Vein endothelial cell (primary cell): ENCODE measurements around the gene TUBGCP2. TPM values are rescaled to one million over a fixed set of nuclear protein-coding genes. Genes with fewer than 3 reads are reported as not detected.

Source experiments
- small RNA-seq: library from RNA; depleted of rRNA; stranded (forward); fragments of <200 nt; gene quantifications from one replicate; pipeline ENCODE3, GENCODE V24; 2012
- total RNA-seq: library from RNA; depleted of rRNA; stranded (reverse); fragments of >200 nt; gene quantifications from 2 replicates; pipeline ENCODE4 v1.2.3, GENCODE V29; 2012

The TUBGCP2 gene
- total RNA-seq, result 51.9 and 62.6 TPM in 2 replicates

DNA sequence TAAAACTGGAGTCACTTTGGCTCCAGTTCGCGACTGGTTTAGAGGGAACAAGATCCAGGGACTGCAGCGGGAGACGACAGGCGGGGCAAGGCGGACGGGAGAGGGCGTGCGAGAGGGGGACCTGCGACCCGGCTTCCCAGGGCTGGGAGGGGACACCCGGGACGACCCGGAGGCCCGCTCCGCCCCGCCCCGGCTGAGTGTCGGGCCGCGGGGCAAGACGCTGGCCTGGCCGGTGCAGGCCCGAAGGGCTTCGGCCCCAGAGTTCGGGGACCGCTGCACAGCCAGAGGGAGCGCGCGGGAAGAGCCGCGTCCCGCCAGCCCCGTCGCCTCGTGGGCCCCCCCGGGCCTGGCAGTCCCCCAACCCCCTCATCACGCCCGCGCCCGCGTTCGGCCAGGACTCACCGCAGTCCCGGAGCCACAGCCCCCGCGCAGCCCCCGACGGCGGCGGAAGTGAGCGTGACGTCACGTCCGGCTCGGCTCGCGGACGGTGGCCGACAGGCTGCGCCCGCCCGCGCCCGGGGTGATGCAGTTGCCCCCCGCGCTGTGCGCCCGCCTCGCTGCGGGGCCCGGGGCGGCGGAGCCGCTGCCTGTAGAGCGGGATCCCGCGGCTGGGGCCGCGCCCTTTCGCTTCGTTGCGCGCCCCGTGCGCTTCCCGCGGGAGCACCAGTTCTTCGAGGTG, at the start of gene TUBGCP2, which contains the start of gene ZNF511:
TUBGCP2 (minus strand) TSS at position 452 of the 679 bp plus-strand sequence. CDS start 5,931 bp downstream, outside the sequence.
ZNF511 (plus strand) TSS at position 494 of the 679 bp plus-strand sequence; CDS start at position 524, 30 bp downstream.

DNA sequence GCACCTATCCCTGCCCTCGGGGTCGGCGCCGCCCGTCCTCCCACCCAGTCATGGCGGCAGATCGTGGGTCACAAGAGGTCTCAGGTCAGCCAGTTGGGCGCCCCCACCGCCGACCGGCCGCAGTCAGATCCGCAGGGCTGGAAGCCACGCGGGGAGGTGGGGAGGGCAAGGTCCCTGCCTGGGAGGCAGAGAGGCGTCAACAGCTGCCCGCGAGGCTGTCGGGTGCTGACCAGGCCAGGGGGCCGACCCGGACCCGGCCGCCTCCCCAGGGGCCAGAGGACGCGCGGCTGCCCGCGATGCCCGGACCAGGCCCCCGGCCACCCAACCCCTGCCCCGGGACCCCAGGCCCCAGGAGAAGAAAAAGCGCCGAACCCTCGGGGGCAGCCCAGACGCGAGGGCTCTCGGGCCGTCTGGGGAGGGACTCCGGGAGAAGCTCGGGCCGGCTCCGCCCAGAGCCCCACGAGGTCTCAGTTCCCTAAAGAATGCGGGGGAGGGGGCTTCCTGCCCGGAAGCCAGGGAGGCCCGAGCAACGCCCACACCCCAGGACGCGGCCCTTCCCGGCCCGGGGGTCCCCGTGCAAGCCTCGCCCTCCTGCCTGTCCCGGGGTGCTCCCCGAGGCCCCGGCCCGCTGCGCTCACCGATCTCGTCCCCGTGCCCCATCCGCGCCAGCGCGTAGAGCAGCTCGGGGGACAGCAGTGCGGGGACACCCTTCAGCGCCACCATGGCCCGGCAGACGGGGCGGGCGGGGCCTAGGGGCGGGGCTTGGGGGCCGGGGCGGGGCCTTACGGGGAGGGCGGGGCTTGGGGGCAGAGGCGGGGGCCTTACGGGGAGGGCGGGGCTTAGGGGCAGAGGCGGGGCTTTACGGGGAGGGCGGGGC, 48.9 kb upstream of the TUBGCP2 start, which contains the start of gene FUOM:
FUOM (minus strand) TSS at position 735 of the 877 bp plus-strand sequence; CDS start at position 723, 12 bp downstream.

GRCh38 chr10:133336577-133337369, 28.1 kb upstream of the TUBGCP2 start, which contains the start of gene CALY:
Gene CALY, minus strand, starts transcription at chr10:133336896. Its CDS starts 7,907 bp downstream, at chr10:133328989.

GRCh38 chr10:133276435-133277201, 32.1 kb downstream of the TUBGCP2 start, which contains the start of gene ADAM8:
Gene ADAM8, minus strand, starts transcription at chr10:133276868. Its CDS starts 51 bp downstream, at chr10:133276817.

GRCh38 chr10:133237588-133238465, 70.8 kb downstream of the TUBGCP2 start, which contains the start of gene VENTX:
Gene VENTX, plus strand, starts transcription at chr10:133237855. Its CDS starts 60 bp downstream, at chr10:133237915.

GRCh38 chr10:133230044-133230361, 78.7 kb downstream of the TUBGCP2 start, which contains the start of gene UTF1:
Gene UTF1, plus strand, starts transcription at chr10:133230217. Its CDS starts 72 bp downstream, at chr10:133230289.

Small RNA genes lying within 50 kb of the gene (small RNA-seq; reads per million reads assigned to genes)
- not detected for gene BANF1P2

Other genes with a start within 250 kb of the TUBGCP2 start
- gene ADGRA1, start 220.9 kb downstream of the TUBGCP2 start, total RNA-seq, result not detected in 2 replicates
- gene KNDC1, start 148.7 kb downstream of the TUBGCP2 start, total RNA-seq, result not detected in 2 replicates
- gene UTF1, start 78.7 kb downstream of the TUBGCP2 start, total RNA-seq, result not detected in 2 replicates
- not detected in 2 replicates for gene VENTX, start 71.0 kb downstream of the TUBGCP2 start, total RNA-seq
- gene ADAM8, start 32.0 kb downstream of the TUBGCP2 start, total RNA-seq, result 0.33 and 0.57 TPM in 2 replicates
- gene ZNF511, start within 50 bp of the TUBGCP2 start, total RNA-seq, result 26.1 and 31.9 TPM in 2 replicates
- gene CALY, start 28.0 kb upstream of the TUBGCP2 start, total RNA-seq, result not detected in 2 replicates
- gene PRAP1, start 38.5 kb upstream of the TUBGCP2 start, total RNA-seq, result not detected in 2 replicates
- gene FUOM, start 49.1 kb upstream of the TUBGCP2 start, total RNA-seq, result 22.4 and 28.4 TPM in 2 replicates
- 79.3 and 83.0 TPM in 2 replicates for gene ECHS1, start 64.5 kb upstream of the TUBGCP2 start, total RNA-seq
- 4.8 and 5.9 TPM in 2 replicates for gene PAOX, start 70.4 kb upstream of the TUBGCP2 start, total RNA-seq
- 35.3 and 40.5 TPM in 2 replicates for gene MTG1, start 85.3 kb upstream of the TUBGCP2 start, total RNA-seq
- not detected in 2 replicates for gene SPRN, start 115.8 kb upstream of the TUBGCP2 start, total RNA-seq
- gene SCART1, start 145.1 kb upstream of the TUBGCP2 start, total RNA-seq, result 1.3 and 1.6 TPM in 2 replicates
- gene CYP2E1, start 218.5 kb upstream of the TUBGCP2 start, total RNA-seq, result 0.76 and 1.3 TPM in 2 replicates